Measurements from ENCODE around the gene OR10J5.

OR10J5 gene

GRCh38 chr1:159535907-159536306 lies at the start of gene OR10J5:
Gene OR10J5 (minus strand): TSS chr1:159536007. CDS start chr1:159536007, 0 bp downstream.
- TF ChIP-seq ZNF384 (IDR thresholded peaks at IDR 0.05) (no peak), FOXA1 (IDR thresholded peaks at IDR 0.05) (no peak), L3MBTL2 (conservative IDR thresholded peaks at IDR 0.05) (no peak), BHLHE40 (IDR thresholded peaks at IDR 0.05; ENCODE audit: borderline replicate concordance) (no peak), SUZ12 (IDR thresholded peaks at IDR 0.05) (no peak), FOXK2 (IDR thresholded peaks at IDR 0.05) (no peak), FOXM1 (IDR thresholded peaks at IDR 0.05; ENCODE audit: borderline replicate concordance) (no peak), NFRKB (IDR thresholded peaks at IDR 0.05) (no peak), SP1 (IDR thresholded peaks at IDR 0.05) (no peak), LEF1 (IDR thresholded peaks at IDR 0.05; ENCODE audit: borderline replicate concordance) (no peak), CTBP1 (IDR thresholded peaks at IDR 0.05; ENCODE audit: borderline replicate concordance) (no peak), ARNT (IDR thresholded peaks at IDR 0.05) (no peak), ELF4 (IDR thresholded peaks at IDR 0.05) (no peak)
- POLR2A ChIA-PET: no interaction called here
- CTCF ChIA-PET: no interaction called here
- no peak for DNase-seq (ENCODE audit: extremely low spot score)

- DNase-seq (ENCODE audit: extremely low spot score): no peak
- TF ChIP-seq ELF4 (IDR thresholded peaks at IDR 0.05): no peak
- TF ChIP-seq FOXA1 (IDR thresholded peaks at IDR 0.05): no peak
- TF ChIP-seq TARDBP (IDR thresholded peaks at IDR 0.05): no peak
- no peak for TF ChIP-seq ARNT (IDR thresholded peaks at IDR 0.05)
- TF ChIP-seq FOXM1 (IDR thresholded peaks at IDR 0.05; ENCODE audit: borderline replicate concordance): no peak
- no peak for TF ChIP-seq ZNF384 (IDR thresholded peaks at IDR 0.05)
- TF ChIP-seq SUZ12 (IDR thresholded peaks at IDR 0.05): no peak
- POLR2A ChIA-PET: no interaction called here
- CTCF ChIA-PET: no interaction called here
Measured at GRCh38 chr1:159584536-159584935, 48.7 kb upstream of the OR10J5 start.

- CTCF ChIA-PET: no interaction called here
- no peak for DNase-seq (ENCODE audit: extremely low spot score)
- TF ChIP-seq HDGF (IDR thresholded peaks at IDR 0.05; ENCODE audit: borderline replicate concordance) (no peak), FOXM1 (IDR thresholded peaks at IDR 0.05; ENCODE audit: borderline replicate concordance) (no peak), LEF1 (IDR thresholded peaks at IDR 0.05; ENCODE audit: borderline replicate concordance) (no peak), FOXK2 (IDR thresholded peaks at IDR 0.05) (no peak), BHLHE40 (IDR thresholded peaks at IDR 0.05; ENCODE audit: borderline replicate concordance) (no peak), L3MBTL2 (conservative IDR thresholded peaks at IDR 0.05) (no peak), FOXA1 (IDR thresholded peaks at IDR 0.05) (no peak), TARDBP (IDR thresholded peaks at IDR 0.05) (no peak), NFRKB (IDR thresholded peaks at IDR 0.05) (no peak), PKNOX1 (IDR thresholded peaks at IDR 0.05) (no peak), SP1 (IDR thresholded peaks at IDR 0.05) (no peak), ZNF384 (IDR thresholded peaks at IDR 0.05) (no peak), CTBP1 (IDR thresholded peaks at IDR 0.05; ENCODE audit: borderline replicate concordance) (no peak), SUZ12 (IDR thresholded peaks at IDR 0.05) (no peak)
- POLR2A ChIA-PET: no interaction called here
Measured at GRCh38 chr1:159581422-159581821, 45.6 kb upstream of the OR10J5 start.

- CTCF ChIA-PET: interaction anchor here (0.6 kb wide), 1 partner anchor 144 kb away, joined by 3 read pairs; no protein-coding TSS in a partner anchor
- POLR2A ChIA-PET: no interaction called here
- DNase-seq (ENCODE audit: extremely low spot score): no peak
- TF ChIP-seq PKNOX1 (IDR thresholded peaks at IDR 0.05) (no peak), ARNT (IDR thresholded peaks at IDR 0.05) (no peak), TARDBP (IDR thresholded peaks at IDR 0.05) (no peak)
Measured at GRCh38 chr1:159580340-159580739, 44.5 kb upstream of the OR10J5 start.

GRCh38 chr1:159577446-159577845 lies 41.6 kb upstream of the OR10J5 start:
- ChIA-PET CTCF (no interaction called here), POLR2A (no interaction called here)
- DNase-seq (ENCODE audit: extremely low spot score): no peak
- no peak for TF ChIP-seq BHLHE40 (IDR thresholded peaks at IDR 0.05; ENCODE audit: borderline replicate concordance)
- TF ChIP-seq SUZ12 (IDR thresholded peaks at IDR 0.05): no peak
- no peak for TF ChIP-seq L3MBTL2 (conservative IDR thresholded peaks at IDR 0.05)
- TF ChIP-seq LEF1 (IDR thresholded peaks at IDR 0.05; ENCODE audit: borderline replicate concordance): no peak
- no peak for TF ChIP-seq TARDBP (IDR thresholded peaks at IDR 0.05)
- no peak for TF ChIP-seq FOXK2 (IDR thresholded peaks at IDR 0.05)
- TF ChIP-seq FOXA1 (IDR thresholded peaks at IDR 0.05): no peak
- TF ChIP-seq HDGF (IDR thresholded peaks at IDR 0.05; ENCODE audit: borderline replicate concordance): no peak
- no peak for TF ChIP-seq PKNOX1 (IDR thresholded peaks at IDR 0.05)
- no peak for TF ChIP-seq NFRKB (IDR thresholded peaks at IDR 0.05)
- no peak for TF ChIP-seq ELF4 (IDR thresholded peaks at IDR 0.05)
- TF ChIP-seq ZNF384 (IDR thresholded peaks at IDR 0.05): no peak
- no peak for TF ChIP-seq SP1 (IDR thresholded peaks at IDR 0.05)
- no peak for TF ChIP-seq ARNT (IDR thresholded peaks at IDR 0.05)
- TF ChIP-seq CTBP1 (IDR thresholded peaks at IDR 0.05; ENCODE audit: borderline replicate concordance): no peak
- TF ChIP-seq FOXM1 (IDR thresholded peaks at IDR 0.05; ENCODE audit: borderline replicate concordance): no peak

- DNase-seq (ENCODE audit: extremely low spot score): no peak
- CTCF ChIA-PET: no interaction called here
- POLR2A ChIA-PET: no interaction called here
- TF ChIP-seq CTBP1 (IDR thresholded peaks at IDR 0.05; ENCODE audit: borderline replicate concordance): no peak
Measured at GRCh38 chr1:159562680-159563079, 26.9 kb upstream of the OR10J5 start.

GRCh38 chr1:159561497-159561896 lies 25.7 kb upstream of the OR10J5 start:
- no peak for TF ChIP-seq TARDBP (IDR thresholded peaks at IDR 0.05)
- TF ChIP-seq FOXA1 (IDR thresholded peaks at IDR 0.05): no peak
- TF ChIP-seq L3MBTL2 (conservative IDR thresholded peaks at IDR 0.05): no peak
- no peak for TF ChIP-seq ELF4 (IDR thresholded peaks at IDR 0.05)
- TF ChIP-seq PKNOX1 (IDR thresholded peaks at IDR 0.05): no peak
- no peak for TF ChIP-seq CTBP1 (IDR thresholded peaks at IDR 0.05; ENCODE audit: borderline replicate concordance)
- no peak for TF ChIP-seq FOXM1 (IDR thresholded peaks at IDR 0.05; ENCODE audit: borderline replicate concordance)
- TF ChIP-seq NFRKB (IDR thresholded peaks at IDR 0.05): no peak
- no peak for TF ChIP-seq ARNT (IDR thresholded peaks at IDR 0.05)
- CTCF ChIA-PET: no interaction called here
- DNase-seq (ENCODE audit: extremely low spot score): no peak
- POLR2A ChIA-PET: no interaction called here

Measured in HEK293T (cell line).